HEK293 (cell line): Measurements from ENCODE around the gene MEG3.

Experiments used
- EGR2 ChIP-seq: fragments of 450-650 bp; formaldehyde crosslinking; IDR thresholded peaks from 2 replicates; pipeline ENCODE4 v1.5.1; 2016; ENCODE audit warnings: low read depth, missing biosample characterization, missing genetic modification characterization
- MYNN ChIP-seq: fragments of 450-650 bp; formaldehyde crosslinking; IDR thresholded peaks from 2 replicates; pipeline ENCODE4 v1.5.1; 2016; ENCODE audit warnings: missing biosample characterization, missing genetic modification characterization, borderline replicate concordance
- ZNF350 ChIP-seq: fragments of 450-650 bp; formaldehyde crosslinking; IDR thresholded peaks from 2 replicates; pipeline ENCODE4 v1.5.0; 2017; ENCODE audit warnings: missing biosample characterization, mild to moderate bottlenecking, missing genetic modification characterization
- ZNF704 ChIP-seq: fragments of 450-650 bp; formaldehyde crosslinking; IDR thresholded peaks from 2 replicates; pipeline ENCODE4 v1.5.1; 2016; ENCODE audit warnings: missing biosample characterization, missing genetic modification characterization
- TF ChIP-seq, protein P1 (sequence below): fragments of 450-650 bp; formaldehyde crosslinking; IDR thresholded peaks from 2 replicates; pipeline ENCODE4 v1.5.1; 2016; ENCODE audit warnings: missing biosample characterization, missing genetic modification characterization
- TF ChIP-seq, protein P2 (sequence below): fragments of 450-650 bp; formaldehyde crosslinking; IDR thresholded peaks from 2 replicates; pipeline ENCODE4 v1.5.1; 2016; ENCODE audit warnings: missing biosample characterization, missing genetic modification characterization
- TF ChIP-seq, protein P3 (sequence below): fragments of 450-650 bp; formaldehyde crosslinking; IDR thresholded peaks from 2 replicates; pipeline ENCODE4 v1.5.1; 2016; ENCODE audit warnings: missing biosample characterization, missing genetic modification characterization, low read depth

GRCh38 chr14:100866666-100867630, 41.0 kb downstream of the MEG3 start:
- TF ChIP-seq, protein P1, sequence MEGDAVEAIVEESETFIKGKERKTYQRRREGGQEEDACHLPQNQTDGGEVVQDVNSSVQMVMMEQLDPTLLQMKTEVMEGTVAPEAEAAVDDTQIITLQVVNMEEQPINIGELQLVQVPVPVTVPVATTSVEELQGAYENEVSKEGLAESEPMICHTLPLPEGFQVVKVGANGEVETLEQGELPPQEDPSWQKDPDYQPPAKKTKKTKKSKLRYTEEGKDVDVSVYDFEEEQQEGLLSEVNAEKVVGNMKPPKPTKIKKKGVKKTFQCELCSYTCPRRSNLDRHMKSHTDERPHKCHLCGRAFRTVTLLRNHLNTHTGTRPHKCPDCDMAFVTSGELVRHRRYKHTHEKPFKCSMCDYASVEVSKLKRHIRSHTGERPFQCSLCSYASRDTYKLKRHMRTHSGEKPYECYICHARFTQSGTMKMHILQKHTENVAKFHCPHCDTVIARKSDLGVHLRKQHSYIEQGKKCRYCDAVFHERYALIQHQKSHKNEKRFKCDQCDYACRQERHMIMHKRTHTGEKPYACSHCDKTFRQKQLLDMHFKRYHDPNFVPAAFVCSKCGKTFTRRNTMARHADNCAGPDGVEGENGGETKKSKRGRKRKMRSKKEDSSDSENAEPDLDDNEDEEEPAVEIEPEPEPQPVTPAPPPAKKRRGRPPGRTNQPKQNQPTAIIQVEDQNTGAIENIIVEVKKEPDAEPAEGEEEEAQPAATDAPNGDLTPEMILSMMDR, result no peak
- TF ChIP-seq, protein P2, sequence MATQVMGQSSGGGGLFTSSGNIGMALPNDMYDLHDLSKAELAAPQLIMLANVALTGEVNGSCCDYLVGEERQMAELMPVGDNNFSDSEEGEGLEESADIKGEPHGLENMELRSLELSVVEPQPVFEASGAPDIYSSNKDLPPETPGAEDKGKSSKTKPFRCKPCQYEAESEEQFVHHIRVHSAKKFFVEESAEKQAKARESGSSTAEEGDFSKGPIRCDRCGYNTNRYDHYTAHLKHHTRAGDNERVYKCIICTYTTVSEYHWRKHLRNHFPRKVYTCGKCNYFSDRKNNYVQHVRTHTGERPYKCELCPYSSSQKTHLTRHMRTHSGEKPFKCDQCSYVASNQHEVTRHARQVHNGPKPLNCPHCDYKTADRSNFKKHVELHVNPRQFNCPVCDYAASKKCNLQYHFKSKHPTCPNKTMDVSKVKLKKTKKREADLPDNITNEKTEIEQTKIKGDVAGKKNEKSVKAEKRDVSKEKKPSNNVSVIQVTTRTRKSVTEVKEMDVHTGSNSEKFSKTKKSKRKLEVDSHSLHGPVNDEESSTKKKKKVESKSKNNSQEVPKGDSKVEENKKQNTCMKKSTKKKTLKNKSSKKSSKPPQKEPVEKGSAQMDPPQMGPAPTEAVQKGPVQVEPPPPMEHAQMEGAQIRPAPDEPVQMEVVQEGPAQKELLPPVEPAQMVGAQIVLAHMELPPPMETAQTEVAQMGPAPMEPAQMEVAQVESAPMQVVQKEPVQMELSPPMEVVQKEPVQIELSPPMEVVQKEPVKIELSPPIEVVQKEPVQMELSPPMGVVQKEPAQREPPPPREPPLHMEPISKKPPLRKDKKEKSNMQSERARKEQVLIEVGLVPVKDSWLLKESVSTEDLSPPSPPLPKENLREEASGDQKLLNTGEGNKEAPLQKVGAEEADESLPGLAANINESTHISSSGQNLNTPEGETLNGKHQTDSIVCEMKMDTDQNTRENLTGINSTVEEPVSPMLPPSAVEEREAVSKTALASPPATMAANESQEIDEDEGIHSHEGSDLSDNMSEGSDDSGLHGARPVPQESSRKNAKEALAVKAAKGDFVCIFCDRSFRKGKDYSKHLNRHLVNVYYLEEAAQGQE, result no peak
- TF ChIP-seq MYNN (tag by site-specific recombination), result no peak
- peak; percentile 77 for TF ChIP-seq EGR2 (tag by site-specific recombination)
- TF ChIP-seq, protein P3, sequence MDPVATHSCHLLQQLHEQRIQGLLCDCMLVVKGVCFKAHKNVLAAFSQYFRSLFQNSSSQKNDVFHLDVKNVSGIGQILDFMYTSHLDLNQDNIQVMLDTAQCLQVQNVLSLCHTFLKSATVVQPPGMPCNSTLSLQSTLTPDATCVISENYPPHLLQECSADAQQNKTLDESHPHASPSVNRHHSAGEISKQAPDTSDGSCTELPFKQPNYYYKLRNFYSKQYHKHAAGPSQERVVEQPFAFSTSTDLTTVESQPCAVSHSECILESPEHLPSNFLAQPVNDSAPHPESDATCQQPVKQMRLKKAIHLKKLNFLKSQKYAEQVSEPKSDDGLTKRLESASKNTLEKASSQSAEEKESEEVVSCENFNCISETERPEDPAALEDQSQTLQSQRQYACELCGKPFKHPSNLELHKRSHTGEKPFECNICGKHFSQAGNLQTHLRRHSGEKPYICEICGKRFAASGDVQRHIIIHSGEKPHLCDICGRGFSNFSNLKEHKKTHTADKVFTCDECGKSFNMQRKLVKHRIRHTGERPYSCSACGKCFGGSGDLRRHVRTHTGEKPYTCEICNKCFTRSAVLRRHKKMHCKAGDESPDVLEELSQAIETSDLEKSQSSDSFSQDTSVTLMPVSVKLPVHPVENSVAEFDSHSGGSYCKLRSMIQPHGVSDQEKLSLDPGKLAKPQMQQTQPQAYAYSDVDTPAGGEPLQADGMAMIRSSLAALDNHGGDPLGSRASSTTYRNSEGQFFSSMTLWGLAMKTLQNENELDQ (tag by site-specific recombination), result no peak
- no peak for TF ChIP-seq ZNF350
- TF ChIP-seq ZNF704 (tag by site-specific recombination), result no peak
